ENCODE results near the gene RBMY1A1.
"Not testable (repeated sequence)": the region's sequence is repeated elsewhere in the genome, so short reads cannot be mapped to it uniquely, and the experiment has no call there.

Gene RBMY1A1
- long read RNA-seq = 0 reads

DNA sequence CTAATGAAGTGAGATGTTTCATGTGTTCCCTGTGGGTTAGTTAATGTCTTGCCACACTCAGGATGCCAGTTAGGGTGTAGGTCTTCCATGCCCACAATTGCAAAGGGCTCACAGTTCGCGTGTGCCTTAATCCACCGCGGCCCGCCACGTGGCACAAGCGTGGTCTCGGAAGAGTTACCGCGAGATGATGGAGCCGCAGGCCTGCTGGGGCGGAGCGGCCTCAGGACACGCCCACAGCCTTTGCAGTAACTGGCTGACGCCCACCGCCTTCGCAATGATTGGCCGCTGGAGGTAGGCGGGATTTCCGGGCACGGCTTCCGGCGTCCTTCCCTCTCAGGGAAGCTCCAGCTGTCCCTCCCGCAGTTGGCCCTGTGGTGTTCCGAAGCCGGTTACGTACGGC is at the start of gene RBMY1A1:
RBMY1A1 (plus strand) TSS at position 301 of the 400 bp plus-strand sequence. CDS start 2,013 bp downstream, outside the sequence.
- not testable (repeated sequence) for H3K4me3 ChIP-seq (replicated peaks; ENCODE audit: insufficient read depth, low read length); H3K27ac ChIP-seq (replicated peaks); H3K27me3 ChIP-seq (ENCODE audit: insufficient read depth, poor library complexity, severe bottlenecking); DNase-seq (ENCODE audit: low read depth in 1 of 2, low spot score in 1 of 2)

DNA sequence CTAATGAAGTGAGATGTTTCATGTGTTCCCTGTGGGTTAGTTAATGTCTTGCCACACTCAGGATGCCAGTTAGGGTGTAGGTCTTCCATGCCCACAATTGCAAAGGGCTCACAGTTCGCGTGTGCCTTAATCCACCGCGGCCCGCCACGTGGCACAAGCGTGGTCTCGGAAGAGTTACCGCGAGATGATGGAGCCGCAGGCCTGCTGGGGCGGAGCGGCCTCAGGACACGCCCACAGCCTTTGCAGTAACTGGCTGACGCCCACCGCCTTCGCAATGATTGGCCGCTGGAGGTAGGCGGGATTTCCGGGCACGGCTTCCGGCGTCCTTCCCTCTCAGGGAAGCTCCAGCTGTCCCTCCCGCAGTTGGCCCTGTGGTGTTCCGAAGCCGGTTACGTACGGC is 23.6 kb upstream of the RBMY1A1 start, which contains the start of gene RBMY1B:
RBMY1B (plus strand) TSS at position 301 of the 400 bp plus-strand sequence. CDS start 2,013 bp downstream, outside the sequence.
- not testable (repeated sequence) for H3K27ac ChIP-seq (replicated peaks); H3K27me3 ChIP-seq (ENCODE audit: insufficient read depth, poor library complexity, severe bottlenecking); H3K4me3 ChIP-seq (replicated peaks; ENCODE audit: insufficient read depth, low read length); DNase-seq (ENCODE audit: low read depth in 1 of 2, low spot score in 1 of 2)

DNA sequence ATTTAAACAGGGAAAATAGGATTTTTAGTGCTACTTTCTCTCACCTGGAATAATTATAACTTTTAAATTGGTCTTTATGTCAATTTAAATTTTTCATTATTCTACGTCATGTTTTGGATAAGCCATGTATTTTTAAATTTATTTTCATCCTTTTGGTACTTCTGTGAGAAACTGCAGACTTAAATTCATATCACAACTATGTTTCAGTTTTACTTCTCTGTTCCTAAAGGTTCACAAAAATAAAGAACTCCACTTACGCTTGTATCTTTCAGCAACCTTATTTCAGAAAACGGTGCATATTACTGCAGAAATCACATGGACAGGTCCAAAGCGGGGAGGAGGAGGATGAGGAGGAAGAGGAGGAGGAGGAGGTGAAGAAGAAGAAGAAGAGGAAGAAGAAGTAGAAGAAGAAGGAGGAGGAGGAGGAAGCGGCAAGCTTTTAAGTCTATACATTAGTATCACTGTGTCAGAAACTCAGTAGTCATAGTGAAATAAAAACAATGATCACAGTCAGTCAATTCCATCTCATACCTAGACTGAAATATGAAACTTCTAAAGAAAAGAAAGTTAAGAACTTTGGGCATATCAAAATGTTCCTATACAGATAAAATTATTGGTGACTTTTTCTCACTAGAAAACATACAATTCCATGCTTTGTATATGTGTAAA is 24.8 kb downstream of the RBMY1A1 start:
- not testable (repeated sequence) for H3K27me3 ChIP-seq (ENCODE audit: insufficient read depth, poor library complexity, severe bottlenecking); DNase-seq (ENCODE audit: low read depth in 1 of 2, low spot score in 1 of 2); H3K27ac ChIP-seq (replicated peaks); H3K4me3 ChIP-seq (replicated peaks; ENCODE audit: insufficient read depth, low read length)

DNA sequence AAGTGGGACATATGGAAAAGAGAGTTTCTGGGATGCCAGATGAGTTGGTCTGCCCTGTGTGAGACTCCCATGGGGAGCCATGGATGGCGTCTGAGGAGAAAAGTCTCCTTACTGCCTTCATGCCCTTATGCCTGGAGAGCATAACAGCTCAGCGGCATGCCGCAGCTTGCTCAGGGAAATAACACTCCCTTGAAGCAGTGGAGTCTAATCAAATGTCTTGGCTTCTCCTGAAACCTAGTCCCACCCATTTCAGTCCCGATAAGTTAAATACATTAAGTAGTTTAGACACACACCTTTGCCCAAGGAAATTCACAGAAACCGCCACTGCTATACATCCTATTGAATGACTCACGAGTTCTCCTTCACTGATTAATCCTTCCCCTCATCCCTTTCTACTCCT is 50.8 kb downstream of the RBMY1A1 start:
- DNase-seq (ENCODE audit: low read depth in 1 of 2, low spot score in 1 of 2) = no peak
- Histone ChIP-seq H3K27me3 (ENCODE audit: insufficient read depth, poor library complexity, severe bottlenecking) (no peaks in the 10 kb centered on the region), H3K4me3 (replicated peaks; ENCODE audit: insufficient read depth, low read length) (no peak overlapping the region), H3K27ac (replicated peaks) (no peak overlapping the region)
- TF ChIP-seq GABPA (IDR thresholded peaks at IDR 0.05; ENCODE audit: low read depth) (no peak), POLR2AphosphoS5 (IDR thresholded peaks at IDR 0.05; ENCODE audit: low read depth) (no peak), SPI1 (IDR thresholded peaks at IDR 0.05; ENCODE audit: borderline replicate concordance, low read depth) (no peak)
- TF ChIP-seq, protein P1, sequence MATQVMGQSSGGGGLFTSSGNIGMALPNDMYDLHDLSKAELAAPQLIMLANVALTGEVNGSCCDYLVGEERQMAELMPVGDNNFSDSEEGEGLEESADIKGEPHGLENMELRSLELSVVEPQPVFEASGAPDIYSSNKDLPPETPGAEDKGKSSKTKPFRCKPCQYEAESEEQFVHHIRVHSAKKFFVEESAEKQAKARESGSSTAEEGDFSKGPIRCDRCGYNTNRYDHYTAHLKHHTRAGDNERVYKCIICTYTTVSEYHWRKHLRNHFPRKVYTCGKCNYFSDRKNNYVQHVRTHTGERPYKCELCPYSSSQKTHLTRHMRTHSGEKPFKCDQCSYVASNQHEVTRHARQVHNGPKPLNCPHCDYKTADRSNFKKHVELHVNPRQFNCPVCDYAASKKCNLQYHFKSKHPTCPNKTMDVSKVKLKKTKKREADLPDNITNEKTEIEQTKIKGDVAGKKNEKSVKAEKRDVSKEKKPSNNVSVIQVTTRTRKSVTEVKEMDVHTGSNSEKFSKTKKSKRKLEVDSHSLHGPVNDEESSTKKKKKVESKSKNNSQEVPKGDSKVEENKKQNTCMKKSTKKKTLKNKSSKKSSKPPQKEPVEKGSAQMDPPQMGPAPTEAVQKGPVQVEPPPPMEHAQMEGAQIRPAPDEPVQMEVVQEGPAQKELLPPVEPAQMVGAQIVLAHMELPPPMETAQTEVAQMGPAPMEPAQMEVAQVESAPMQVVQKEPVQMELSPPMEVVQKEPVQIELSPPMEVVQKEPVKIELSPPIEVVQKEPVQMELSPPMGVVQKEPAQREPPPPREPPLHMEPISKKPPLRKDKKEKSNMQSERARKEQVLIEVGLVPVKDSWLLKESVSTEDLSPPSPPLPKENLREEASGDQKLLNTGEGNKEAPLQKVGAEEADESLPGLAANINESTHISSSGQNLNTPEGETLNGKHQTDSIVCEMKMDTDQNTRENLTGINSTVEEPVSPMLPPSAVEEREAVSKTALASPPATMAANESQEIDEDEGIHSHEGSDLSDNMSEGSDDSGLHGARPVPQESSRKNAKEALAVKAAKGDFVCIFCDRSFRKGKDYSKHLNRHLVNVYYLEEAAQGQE (IDR thresholded peaks at IDR 0.05; ENCODE audit: insufficient replicate concordance, low read depth) = no peak
- TF ChIP-seq, protein P2, sequence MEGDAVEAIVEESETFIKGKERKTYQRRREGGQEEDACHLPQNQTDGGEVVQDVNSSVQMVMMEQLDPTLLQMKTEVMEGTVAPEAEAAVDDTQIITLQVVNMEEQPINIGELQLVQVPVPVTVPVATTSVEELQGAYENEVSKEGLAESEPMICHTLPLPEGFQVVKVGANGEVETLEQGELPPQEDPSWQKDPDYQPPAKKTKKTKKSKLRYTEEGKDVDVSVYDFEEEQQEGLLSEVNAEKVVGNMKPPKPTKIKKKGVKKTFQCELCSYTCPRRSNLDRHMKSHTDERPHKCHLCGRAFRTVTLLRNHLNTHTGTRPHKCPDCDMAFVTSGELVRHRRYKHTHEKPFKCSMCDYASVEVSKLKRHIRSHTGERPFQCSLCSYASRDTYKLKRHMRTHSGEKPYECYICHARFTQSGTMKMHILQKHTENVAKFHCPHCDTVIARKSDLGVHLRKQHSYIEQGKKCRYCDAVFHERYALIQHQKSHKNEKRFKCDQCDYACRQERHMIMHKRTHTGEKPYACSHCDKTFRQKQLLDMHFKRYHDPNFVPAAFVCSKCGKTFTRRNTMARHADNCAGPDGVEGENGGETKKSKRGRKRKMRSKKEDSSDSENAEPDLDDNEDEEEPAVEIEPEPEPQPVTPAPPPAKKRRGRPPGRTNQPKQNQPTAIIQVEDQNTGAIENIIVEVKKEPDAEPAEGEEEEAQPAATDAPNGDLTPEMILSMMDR (IDR thresholded peaks at IDR 0.05; ENCODE audit: insufficient read depth, low read length) = no peak

DNA sequence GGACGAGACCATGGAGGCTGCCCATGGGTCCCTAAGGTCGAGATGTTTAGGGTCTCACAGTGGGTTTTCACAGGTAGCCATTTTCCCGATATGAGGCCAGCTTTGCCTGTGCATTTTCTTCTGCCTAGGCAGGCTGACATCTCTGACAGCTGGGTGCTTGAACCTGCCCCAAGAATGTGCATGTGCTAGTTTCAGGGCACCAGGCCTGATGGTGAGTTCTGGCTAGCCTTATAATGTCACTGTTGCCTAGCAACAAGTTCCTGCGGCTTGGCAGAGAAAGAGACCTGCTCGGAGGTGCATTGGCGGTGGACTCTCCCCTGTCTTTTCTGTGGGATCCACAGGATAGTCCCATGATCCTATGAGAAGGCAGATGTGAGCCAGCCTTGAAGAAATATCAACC is 51.8 kb downstream of the RBMY1A1 start:
- H3K27ac ChIP-seq (replicated peaks); H3K4me3 ChIP-seq (replicated peaks; ENCODE audit: insufficient read depth, low read length); H3K27me3 ChIP-seq (ENCODE audit: insufficient read depth, poor library complexity, severe bottlenecking); DNase-seq (ENCODE audit: low read depth in 1 of 2, low spot score in 1 of 2): not testable (repeated sequence)

DNA sequence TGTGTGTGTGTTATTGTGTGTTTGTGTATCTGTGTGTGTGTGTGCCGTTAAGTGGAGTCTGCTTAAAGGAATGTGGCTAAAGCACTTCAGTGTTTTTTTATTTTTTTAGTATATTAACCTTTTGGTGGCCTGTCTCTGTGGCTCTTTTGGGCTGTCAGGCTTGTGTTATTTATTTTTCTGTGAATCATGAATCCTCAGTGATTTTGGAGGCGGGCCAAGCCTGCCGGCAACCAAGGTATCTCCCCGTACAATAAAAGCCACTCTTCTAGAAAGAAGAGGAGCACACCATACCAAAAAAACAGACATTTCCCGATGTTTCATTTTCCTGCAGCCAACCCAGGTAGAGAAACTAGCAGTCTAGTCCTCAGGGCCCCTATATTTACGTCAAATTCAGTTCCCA is 57.4 kb downstream of the RBMY1A1 start:
- no peak for DNase-seq (ENCODE audit: low read depth in 1 of 2, low spot score in 1 of 2)
- Histone ChIP-seq H3K27ac (replicated peaks) (no peak overlapping the region), H3K4me3 (replicated peaks; ENCODE audit: insufficient read depth, low read length) (no peak overlapping the region), H3K27me3 (ENCODE audit: insufficient read depth, poor library complexity, severe bottlenecking) (no peaks in the 10 kb centered on the region)
- TF ChIP-seq, protein P1 (IDR thresholded peaks at IDR 0.05; ENCODE audit: insufficient replicate concordance, low read depth) = no peak
- TF ChIP-seq POLR2AphosphoS5 (IDR thresholded peaks at IDR 0.05; ENCODE audit: low read depth) = no peak
- TF ChIP-seq, protein P2 (IDR thresholded peaks at IDR 0.05; ENCODE audit: insufficient read depth, low read length) = no peak
- TF ChIP-seq GABPA (IDR thresholded peaks at IDR 0.05; ENCODE audit: low read depth) = no peak
- TF ChIP-seq SPI1 (IDR thresholded peaks at IDR 0.05; ENCODE audit: borderline replicate concordance, low read depth) = no peak

DNA sequence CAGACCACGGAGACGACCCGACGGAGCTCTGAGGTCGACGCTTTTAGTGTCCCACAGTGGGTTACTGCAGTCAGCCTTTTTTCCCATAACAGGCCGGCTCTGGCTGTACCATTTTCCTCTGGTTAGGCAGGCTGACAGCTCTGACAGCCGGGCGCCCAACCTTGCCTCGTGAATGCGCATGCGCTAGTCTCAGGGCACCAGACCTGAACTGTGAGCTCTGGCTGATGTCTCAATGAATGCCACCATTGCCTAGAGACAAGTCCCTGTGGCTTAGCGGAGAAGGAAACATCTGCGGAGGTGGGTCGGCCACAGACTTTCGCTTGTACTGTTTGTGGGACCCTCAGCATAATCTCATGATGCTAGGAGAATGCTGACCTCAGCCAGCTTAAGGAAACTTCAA is 61.6 kb downstream of the RBMY1A1 start:
- not testable (repeated sequence) for H3K27me3 ChIP-seq (ENCODE audit: insufficient read depth, poor library complexity, severe bottlenecking); DNase-seq (ENCODE audit: low read depth in 1 of 2, low spot score in 1 of 2); H3K4me3 ChIP-seq (replicated peaks; ENCODE audit: insufficient read depth, low read length); H3K27ac ChIP-seq (replicated peaks)
